H1 (cell line): ENCODE data around the gene IL5. TPM values are rescaled to one million over a fixed set of nuclear protein-coding genes. Genes with fewer than 3 reads are reported as not detected.

Source experiments
- CTCF ChIA-PET: fragments of 300-600 bp; sonication (Branson Sonifier 250); formaldehyde crosslinking; loops from one replicate; lab custom pipeline; 2021; ENCODE audit not compliant: partially characterized antibody; lab: Charles Lee
- POLR2A ChIA-PET: fragments of 300-600 bp; sonication (Branson Sonifier 250); formaldehyde crosslinking; loops from one replicate; lab custom pipeline; 2021; ENCODE audit warnings: inconsistent platforms; ENCODE audit not compliant: partially characterized antibody; lab: Charles Lee
- DNase-seq, 2 experiments: peaks; one replicate each; pipeline versions ENCODE4 v3.0.0 to v3.0.0-alpha.2; 2010 to 2022; ENCODE audit warnings: low spot score in 2 of 2, low read depth in 1 of 2, mixed read lengths in 1 of 2
- FAIRE-seq: peaks from 2 replicates; lab custom pipeline; 2011; peaks lifted over from hg19 to GRCh38; lab: Jason Lieb, UNC
- H2AFZ ChIP-seq: 2 replicates; pipeline ENCODE4 v1.8.1; 2012; ENCODE audit warnings: low read length, inconsistent platforms
- H2AK5ac ChIP-seq: 2 replicates; pipeline ENCODE4 v1.6.1; 2013; ENCODE audit warnings: low read depth, low read length
- H2BK120ac ChIP-seq: replicated peaks from 2 replicates; pipeline ENCODE3; 2013; ENCODE audit warnings: low read depth, low read length, inconsistent platforms
- H2BK12ac ChIP-seq: 2 replicates; pipeline ENCODE4 v1.6.1; 2013; ENCODE audit warnings: low read depth, low read length
- H2BK15ac ChIP-seq: 2 replicates; pipeline ENCODE4 v1.6.1; 2013; ENCODE audit warnings: low read length
- H2BK20ac ChIP-seq: 2 replicates; pipeline ENCODE4 v1.6.1; 2013; ENCODE audit warnings: low read length
- H2BK5ac ChIP-seq: 2 replicates; pipeline ENCODE4 v1.6.1; 2013; ENCODE audit warnings: low read depth, low read length
- H3K14ac ChIP-seq: 2 replicates; pipeline ENCODE4 v1.6.1; 2013; ENCODE audit warnings: inconsistent platforms; ENCODE audit not compliant: insufficient read length
- H3K18ac ChIP-seq: 2 replicates; pipeline ENCODE4 v1.6.1; 2013; ENCODE audit warnings: low read length; ENCODE audit errors: extremely low read depth
- H3K23ac ChIP-seq: 2 replicates; pipeline ENCODE4 v1.6.1; 2013; ENCODE audit warnings: inconsistent platforms; ENCODE audit not compliant: insufficient read length
- H3K23me2 ChIP-seq: 2 replicates; pipeline ENCODE4 v1.6.1; 2013; ENCODE audit warnings: low read depth, low read length
- H3K27ac ChIP-seq: 2 replicates; pipeline ENCODE4 v1.6.1; 2011; ENCODE audit warnings: low read depth, low read length, inconsistent platforms
- H3K27me3 ChIP-seq, 4 experiments: replicated peaks in 1 of 4; 1 replicate in 1 of 4; 2 replicates in 3 of 4; pipeline versions ENCODE4 v1.6.1 to v1.8.1; 2011 to 2013; ENCODE audit warnings: low read length in 3 of 4, mild to moderate bottlenecking in 3 of 4, inconsistent platforms in 2 of 4, mixed read lengths in 2 of 4, moderate library complexity in 1 of 4; ENCODE audit not compliant: control insufficient read depth in 3 of 4, insufficient read depth in 3 of 4; ENCODE audit errors: extremely low read depth in 1 of 4
- H3K36me3 ChIP-seq, 4 experiments: 2 replicates each; pipeline versions ENCODE4 v1.6.1 to v1.8.1; 2011 to 2013; ENCODE audit warnings: mild to moderate bottlenecking in 4 of 4, low read length in 3 of 4, moderate library complexity in 2 of 4, control low read depth in 1 of 4, inconsistent platforms in 1 of 4; ENCODE audit not compliant: insufficient read depth in 4 of 4, control insufficient read depth in 2 of 4
- H3K4ac ChIP-seq: replicated peaks from 2 replicates; pipeline ENCODE3; 2013; ENCODE audit warnings: low read length, low read depth, mixed read lengths, inconsistent platforms; ENCODE audit not compliant: insufficient read length
- H3K4me1 ChIP-seq, 4 experiments: replicated peaks in 1 of 4; 1 replicate in 1 of 4; 2 replicates in 3 of 4; pipeline versions ENCODE4 v1.6.1 to v1.8.1; 2011 to 2013; ENCODE audit warnings: low read length in 3 of 4, inconsistent platforms in 2 of 4, mixed read lengths in 1 of 4; ENCODE audit not compliant: insufficient read depth in 4 of 4, control insufficient read depth in 3 of 4
- H3K4me2 ChIP-seq, 2 experiments: 2 replicates each; pipeline versions ENCODE4 v1.6.1 to v1.8.1; 2011 to 2013; ENCODE audit warnings: low read depth in 2 of 2, low read length in 2 of 2, control low read depth in 1 of 2, inconsistent platforms in 1 of 2, mild to moderate bottlenecking in 1 of 2; ENCODE audit not compliant: insufficient read depth in 1 of 2
- H3K4me3 ChIP-seq, 4 experiments: fragments of 200-600, 300-600 bp in 1 of 4; sonication (generic), shearing (Covaris generic), sonication (Bioruptor Twin) in 1 of 4; 2 replicates each; pipeline versions ENCODE4 v1.5.1 to v1.8.1; 2011 to 2016; ENCODE audit warnings: low read length in 4 of 4, low read depth in 3 of 4, control low read depth in 2 of 4, inconsistent platforms in 2 of 4, mild to moderate bottlenecking in 2 of 4, mixed read lengths in 1 of 4, moderate library complexity in 1 of 4; ENCODE audit not compliant: insufficient read depth in 2 of 4; ENCODE audit errors: extremely low read depth in 1 of 4
- H3K56ac ChIP-seq: replicated peaks from 2 replicates; pipeline ENCODE3; 2013; ENCODE audit warnings: low read depth, mild to moderate bottlenecking, mixed read lengths, low read length, inconsistent platforms; ENCODE audit not compliant: insufficient read length
- H3K79me1 ChIP-seq: 2 replicates; pipeline ENCODE4 v1.6.1; 2013; ENCODE audit warnings: low read depth, low read length, control low read depth
- H3K79me2 ChIP-seq, 2 experiments: 2 replicates each; pipeline versions ENCODE4 v1.6.1 to v1.8.1; 2012 to 2013; ENCODE audit warnings: low read length in 2 of 2, mild to moderate bottlenecking in 2 of 2, inconsistent platforms in 1 of 2; ENCODE audit not compliant: insufficient read depth in 2 of 2, control insufficient read depth in 1 of 2
- H3K9ac ChIP-seq, 4 experiments: replicated peaks in 1 of 4; 1 replicate in 1 of 4; 2 replicates in 3 of 4; pipeline versions ENCODE4 v1.6.1 to v1.8.1; 2011 to 2013; ENCODE audit warnings: low read depth in 3 of 4, low read length in 3 of 4, control low read depth in 2 of 4, mild to moderate bottlenecking in 2 of 4, moderate library complexity in 2 of 4, inconsistent platforms in 1 of 4; ENCODE audit errors: extremely low read depth in 1 of 4
- H3K9me3 ChIP-seq, 2 experiments: 2 replicates each; pipeline versions ENCODE4 v1.6.1 to v1.8.1; 2012 to 2013; ENCODE audit warnings: mild to moderate bottlenecking in 2 of 2, moderate library complexity in 2 of 2, control low read depth in 1 of 2, inconsistent platforms in 1 of 2, low read depth in 1 of 2, low read length in 1 of 2, mixed read lengths in 1 of 2; ENCODE audit not compliant: insufficient read depth in 2 of 2
- H4K20me1 ChIP-seq, 2 experiments: replicated peaks in 1 of 2; 2 replicates each; pipeline versions ENCODE3 to v1.8.1; 2011 to 2013; ENCODE audit warnings: inconsistent platforms in 2 of 2, low read length in 2 of 2, mild to moderate bottlenecking in 1 of 2; ENCODE audit not compliant: insufficient read depth in 2 of 2, control insufficient read depth in 1 of 2
- H4K5ac ChIP-seq: 2 replicates; pipeline ENCODE4 v1.6.1; 2013; ENCODE audit warnings: low read length, low read depth, mixed read lengths, inconsistent platforms; ENCODE audit not compliant: insufficient read length
- H4K8ac ChIP-seq: 2 replicates; pipeline ENCODE4 v1.8.0; 2013; ENCODE audit warnings: mild to moderate bottlenecking, moderate library complexity, low read length, inconsistent platforms; ENCODE audit not compliant: insufficient read depth; ENCODE audit errors: extremely low read depth
- H4K91ac ChIP-seq: replicated peaks from 2 replicates; pipeline ENCODE3; 2013; ENCODE audit warnings: low read length, mixed read lengths, inconsistent platforms; ENCODE audit not compliant: insufficient read length
- MAFK ChIP-seq: IDR thresholded peaks from 2 replicates; pipeline ENCODE4 v1.6.1; 2012; ENCODE audit warnings: low read depth, mild to moderate bottlenecking, improper control_type of control experiment, low read length
- RAD21 ChIP-seq, 2 experiments: IDR thresholded peaks in 1 of 2; conservative IDR thresholded peaks in 1 of 2; 2 replicates each; pipeline ENCODE4 v1.6.1; 2011; ENCODE audit warnings: low read depth in 2 of 2, low read length in 2 of 2, improper control_type of control experiment in 1 of 2, inconsistent platforms in 1 of 2, mild to moderate bottlenecking in 1 of 2, moderate library complexity in 1 of 2
- WGBS, 2 experiments: shearing (Covaris generic) in 1 of 2; methylation state at CpG; one replicate each; pipeline versions ENCODE4 v1.1.6 to v1.1.7; 2013 to 2015; ENCODE audit warnings: low lambda C conversion rate in 2 of 2, mixed read lengths in 2 of 2, inconsistent platforms in 1 of 2, low coverage in 1 of 2, missing lambda C conversion rate in 1 of 2; ENCODE audit not compliant: insufficient replicate concordance in 2 of 2, insufficient coverage in 1 of 2, insufficient read length in 1 of 2; ENCODE audit errors: extremely low coverage in 1 of 2, missing lambda C conversion rate in 1 of 2; 5-methylcytosine and 5-hydroxymethylcytosine counted together
- polyA plus RNA-seq, 7 experiments: library from polyadenylated mRNA; depleted of rRNA in 3 of 7; stranded (reverse) in 5 of 7; unstranded in 2 of 7; fragments of >200 nt in 5 of 7; fragments of 200-250 nt in 2 of 7; gene quantifications; 1 replicate in 5 of 7; 2 replicates in 1 of 7; 4 replicates in 1 of 7; pipeline versions ENCODE4 v1.2.1 to v1.2.3, GENCODE V29; 2011 to 2013; ENCODE audit warnings: missing spikeins in 2 of 7, mixed read lengths in 2 of 7
- total RNA-seq: library from RNA; stranded (reverse); fragmentation: NEBNext Ultra II Directional; extraction: Animal tissue kit (Norgen Biotek cat#: 25700); gene quantifications from 2 replicates; pipeline ENCODE4 v1.2.1, GENCODE V29; 2021
- TF ChIP-seq, protein P1 (sequence below), 3 experiments: IDR thresholded peaks; 1 replicate in 2 of 3; 2 replicates in 1 of 3; pipeline versions ENCODE4 v1.5.1 to v1.6.1; 2011; ENCODE audit warnings: low read length in 3 of 3, mild to moderate bottlenecking in 3 of 3, inconsistent platforms in 2 of 3, low read depth in 1 of 3, moderate library complexity in 1 of 3; ENCODE audit not compliant: insufficient read depth in 1 of 3; ENCODE audit errors: control extremely low read depth in 1 of 3

IL5 gene
- total and polyA plus RNA-seq, 2 of the 8 experiments (the other 6 are each of a cell fraction or from before 2014, with no cell fraction given): not detected

DNA sequence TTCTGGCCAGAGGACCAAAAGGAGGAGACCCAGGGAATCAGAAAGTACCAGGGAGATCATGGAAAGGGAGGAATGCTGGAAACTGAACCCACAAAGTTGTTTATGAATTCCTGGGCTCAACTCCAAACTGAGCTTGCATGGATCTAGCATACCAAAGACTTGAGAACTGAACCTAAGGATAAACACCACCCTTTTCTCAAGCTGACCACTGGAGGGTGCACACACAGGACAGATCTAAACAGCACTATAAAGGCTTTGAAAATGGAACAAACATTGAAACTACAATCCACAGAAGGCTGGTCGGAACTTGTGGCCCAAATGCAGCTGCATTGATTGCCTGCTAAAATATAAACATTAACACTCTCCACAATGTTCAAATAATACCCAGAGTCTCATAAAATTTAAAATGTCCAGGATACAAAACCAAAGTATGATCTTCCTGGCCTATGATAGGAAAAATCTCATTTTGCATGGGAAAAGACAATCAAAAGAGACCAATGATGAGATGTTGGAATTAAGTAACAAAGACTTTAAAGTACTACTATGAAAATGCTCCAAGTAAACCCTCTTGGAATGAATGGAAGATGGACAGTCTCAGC, 37.1 kb downstream of the IL5 start:
- no peak overlapping the region for H3K56ac ChIP-seq
- H3K23ac ChIP-seq: no peak overlapping the region
- no peak overlapping the region for H3K4me3 ChIP-seq
- POLR2A ChIA-PET: no interaction called here
- 87% methylated on average over 1 of the region's 1 CpG; no CpG with 5 or more reads in 1 of the 2 experiments for WGBS, 2 experiments
- no peak overlapping the region for H2BK15ac ChIP-seq
- H2AFZ ChIP-seq: no peak overlapping the region
- no peak overlapping the region for H2BK12ac ChIP-seq
- TF ChIP-seq MAFK (no peak), RAD21 (IDR thresholded peaks at IDR 0.05 in 1 of 2, conservative IDR thresholded peaks at IDR 0.05 in 1 of 2; ENCODE audit: low read depth in 2 of 2, low read length in 2 of 2) (peak; percentile 28 to 54; a peak in 3 of 4 replicates)
- TF ChIP-seq, protein P1, sequence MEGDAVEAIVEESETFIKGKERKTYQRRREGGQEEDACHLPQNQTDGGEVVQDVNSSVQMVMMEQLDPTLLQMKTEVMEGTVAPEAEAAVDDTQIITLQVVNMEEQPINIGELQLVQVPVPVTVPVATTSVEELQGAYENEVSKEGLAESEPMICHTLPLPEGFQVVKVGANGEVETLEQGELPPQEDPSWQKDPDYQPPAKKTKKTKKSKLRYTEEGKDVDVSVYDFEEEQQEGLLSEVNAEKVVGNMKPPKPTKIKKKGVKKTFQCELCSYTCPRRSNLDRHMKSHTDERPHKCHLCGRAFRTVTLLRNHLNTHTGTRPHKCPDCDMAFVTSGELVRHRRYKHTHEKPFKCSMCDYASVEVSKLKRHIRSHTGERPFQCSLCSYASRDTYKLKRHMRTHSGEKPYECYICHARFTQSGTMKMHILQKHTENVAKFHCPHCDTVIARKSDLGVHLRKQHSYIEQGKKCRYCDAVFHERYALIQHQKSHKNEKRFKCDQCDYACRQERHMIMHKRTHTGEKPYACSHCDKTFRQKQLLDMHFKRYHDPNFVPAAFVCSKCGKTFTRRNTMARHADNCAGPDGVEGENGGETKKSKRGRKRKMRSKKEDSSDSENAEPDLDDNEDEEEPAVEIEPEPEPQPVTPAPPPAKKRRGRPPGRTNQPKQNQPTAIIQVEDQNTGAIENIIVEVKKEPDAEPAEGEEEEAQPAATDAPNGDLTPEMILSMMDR (IDR thresholded peaks at IDR 0.05; ENCODE audit: control extremely low read depth in 1 of 3, insufficient read depth in 1 of 3, low read depth in 1 of 3, low read length in 3 of 3): peak in 2 of 3 experiments; percentile 47 to 60; a peak in 3 of 4 replicates
- H4K8ac ChIP-seq: no peak overlapping the region
- H2AK5ac ChIP-seq: no peak overlapping the region
- no peaks in the 10 kb centered on the region for H3K27me3 ChIP-seq
- H3K18ac ChIP-seq: no peak overlapping the region
- H3K14ac ChIP-seq: no peak overlapping the region
- H3K9ac ChIP-seq: no peak overlapping the region
- no peak overlapping the region for H4K91ac ChIP-seq
- no peak overlapping the region for H2BK5ac ChIP-seq
- H3K23me2 ChIP-seq: no peaks in the 10 kb centered on the region
- no peak overlapping the region for H3K4me2 ChIP-seq
- H3K36me3 ChIP-seq: no peaks in the 10 kb centered on the region
- H4K20me1 ChIP-seq: no peaks in the 10 kb centered on the region
- no peak overlapping the region for H3K4ac ChIP-seq
- no peak overlapping the region for H4K5ac ChIP-seq
- no peaks in the 10 kb centered on the region for H3K79me2 ChIP-seq
- DNase-seq (no peak), FAIRE-seq (no peak)
- H3K9me3 ChIP-seq: no peaks in the 10 kb centered on the region
- peaks cover 0 to 2% (median 0%) of the 10 kb centered on the region in 4 experiments; a peak in 2 of 7 replicates for H3K4me1 ChIP-seq
- H2BK120ac ChIP-seq: no peak overlapping the region
- CTCF ChIA-PET: interaction anchor here (0.6 to 19.9 kb wide), 19 partner anchors 9 to 494 kb away, joined by 3 to 353 read pairs (median 4); no protein-coding TSS in a partner anchor
- no peaks in the 10 kb centered on the region for H3K79me1 ChIP-seq
- no peak overlapping the region for H2BK20ac ChIP-seq
- H3K27ac ChIP-seq: no peak overlapping the region
